ENCODE measurements around the gene TRANK1.
"Not testable (repeated sequence)": the region's sequence is repeated elsewhere in the genome, so short reads cannot be mapped to it uniquely, and the experiment has no call there.

TRANK1 gene

GRCh38 chr3:36892457-36893136 is 52.3 kb downstream of the TRANK1 start:
- DNase-seq (ENCODE audit: low spot score in 2 of 2) (no peak), ATAC-seq (replicated peaks; ENCODE audit: extremely low read depth, poor library complexity, severe bottlenecking) (no peak)
- Mint-ChIP-seq H3K27me3 (no peaks in the 10 kb centered on the region), H3K4me3 (no peak overlapping the region), H3K4me1 (peaks cover 65% of the 10 kb centered on the region), H3K36me3 (ENCODE audit: insufficient read depth) (peaks cover 69% of the 10 kb centered on the region), H3K27ac (ENCODE audit: low read depth) (peak overlapping the region; percentile 90), H3K9me3 (no peaks in the 10 kb centered on the region)

- DNase-seq (ENCODE audit: low spot score in 2 of 2) (no peak), ATAC-seq (replicated peaks; ENCODE audit: extremely low read depth, poor library complexity, severe bottlenecking) (no peak)
- H3K27me3 Mint-ChIP-seq = no peaks in the 10 kb centered on the region
- H3K36me3 Mint-ChIP-seq (ENCODE audit: insufficient read depth) = peaks cover 69% of the 10 kb centered on the region
- peaks cover 59% of the 10 kb centered on the region for H3K4me1 Mint-ChIP-seq
- H3K9me3 Mint-ChIP-seq = no peaks in the 10 kb centered on the region
- no peak overlapping the region for H3K4me3 Mint-ChIP-seq
- peak overlapping the region; percentile 90 for H3K27ac Mint-ChIP-seq (ENCODE audit: low read depth)
Measured at GRCh38 chr3:36891701-36892160, 53.1 kb downstream of the TRANK1 start.

GRCh38 chr3:36891097-36891496 is 53.8 kb downstream of the TRANK1 start:
- not testable (repeated sequence) for DNase-seq (ENCODE audit: low spot score in 2 of 2); H3K27me3 Mint-ChIP-seq; ATAC-seq (replicated peaks; ENCODE audit: extremely low read depth, poor library complexity, severe bottlenecking); H3K4me3 Mint-ChIP-seq; H3K9me3 Mint-ChIP-seq; H3K27ac Mint-ChIP-seq (ENCODE audit: low read depth)
- H3K36me3 Mint-ChIP-seq (ENCODE audit: insufficient read depth) = peaks cover 72% of the 10 kb centered on the region
- H3K4me1 Mint-ChIP-seq = peaks cover 53% of the 10 kb centered on the region

GRCh38 chr3:36890261-36890660 is 54.6 kb downstream of the TRANK1 start:
- Mint-ChIP-seq H3K9me3 (no peaks in the 10 kb centered on the region), H3K4me1 (peaks cover 46% of the 10 kb centered on the region), H3K4me3 (no peak overlapping the region), H3K27ac (ENCODE audit: low read depth) (peak overlapping the region; percentile 67), H3K36me3 (ENCODE audit: insufficient read depth) (peaks cover 67% of the 10 kb centered on the region), H3K27me3 (no peaks in the 10 kb centered on the region)
- no peak for DNase-seq (ENCODE audit: low spot score in 2 of 2)
- ATAC-seq (replicated peaks; ENCODE audit: extremely low read depth, poor library complexity, severe bottlenecking) = no peak

- peaks cover 49% of the 10 kb centered on the region for H3K4me1 Mint-ChIP-seq
- DNase-seq (ENCODE audit: low spot score in 2 of 2) (no peak), ATAC-seq (replicated peaks; ENCODE audit: extremely low read depth, poor library complexity, severe bottlenecking) (no peak)
- no peaks in the 10 kb centered on the region for H3K27me3 Mint-ChIP-seq
- H3K4me3 Mint-ChIP-seq = no peak overlapping the region
- H3K36me3 Mint-ChIP-seq (ENCODE audit: insufficient read depth) = peaks cover 33% of the 10 kb centered on the region
- no peaks in the 10 kb centered on the region for H3K9me3 Mint-ChIP-seq
- no peak overlapping the region for H3K27ac Mint-ChIP-seq (ENCODE audit: low read depth)
Measured at GRCh38 chr3:36881735-36882134, 63.1 kb downstream of the TRANK1 start.

GRCh38 chr3:36879842-36880241 is 65.0 kb downstream of the TRANK1 start:
- DNase-seq (ENCODE audit: low spot score in 2 of 2); H3K4me3 Mint-ChIP-seq; H3K27me3 Mint-ChIP-seq; H3K9me3 Mint-ChIP-seq; H3K27ac Mint-ChIP-seq (ENCODE audit: low read depth); ATAC-seq (replicated peaks; ENCODE audit: extremely low read depth, poor library complexity, severe bottlenecking): not testable (repeated sequence)
- peaks cover 66% of the 10 kb centered on the region for H3K4me1 Mint-ChIP-seq
- peaks cover 33% of the 10 kb centered on the region for H3K36me3 Mint-ChIP-seq (ENCODE audit: insufficient read depth)

GRCh38 chr3:36877930-36878685 is 66.7 kb downstream of the TRANK1 start:
- no peaks in the 10 kb centered on the region for H3K9me3 Mint-ChIP-seq
- H3K27me3 Mint-ChIP-seq = no peaks in the 10 kb centered on the region
- ATAC-seq (replicated peaks; ENCODE audit: extremely low read depth, poor library complexity, severe bottlenecking) (no peak), DNase-seq (ENCODE audit: low spot score in 2 of 2) (no peak)
- H3K4me1 Mint-ChIP-seq = peaks cover 66% of the 10 kb centered on the region
- H3K36me3 Mint-ChIP-seq (ENCODE audit: insufficient read depth) = peaks cover 25% of the 10 kb centered on the region
- H3K4me3 Mint-ChIP-seq = no peak overlapping the region
- peak overlapping the region; percentile 93 for H3K27ac Mint-ChIP-seq (ENCODE audit: low read depth)

GRCh38 chr3:36876181-36876936 is 68.5 kb downstream of the TRANK1 start:
- DNase-seq (ENCODE audit: low spot score in 2 of 2) (peak in 1 of 2 donors; percentile 42), ATAC-seq (replicated peaks; ENCODE audit: extremely low read depth, poor library complexity, severe bottlenecking) (peak; percentile 92)
- peak overlapping the region; percentile 93 for H3K27ac Mint-ChIP-seq (ENCODE audit: low read depth)
- peaks cover 30% of the 10 kb centered on the region for H3K36me3 Mint-ChIP-seq (ENCODE audit: insufficient read depth)
- H3K9me3 Mint-ChIP-seq = no peaks in the 10 kb centered on the region
- H3K4me1 Mint-ChIP-seq = peaks cover 65% of the 10 kb centered on the region
- peak overlapping the region; percentile 70 for H3K4me3 Mint-ChIP-seq
- no peaks in the 10 kb centered on the region for H3K27me3 Mint-ChIP-seq

- Mint-ChIP-seq H3K9me3 (no peaks in the 10 kb centered on the region), H3K4me3 (no peak overlapping the region), H3K4me1 (peaks cover 63% of the 10 kb centered on the region), H3K27ac (ENCODE audit: low read depth) (peak overlapping the region; percentile 93), H3K36me3 (ENCODE audit: insufficient read depth) (peaks cover 28% of the 10 kb centered on the region), H3K27me3 (no peaks in the 10 kb centered on the region)
- DNase-seq (ENCODE audit: low spot score in 2 of 2) (no peak), ATAC-seq (replicated peaks; ENCODE audit: extremely low read depth, poor library complexity, severe bottlenecking) (no peak)
Measured at GRCh38 chr3:36875397-36875796, 69.5 kb downstream of the TRANK1 start.

GRCh38 chr3:36874424-36874823 is 70.4 kb downstream of the TRANK1 start:
- peaks cover 34% of the 10 kb centered on the region for H3K36me3 Mint-ChIP-seq (ENCODE audit: insufficient read depth)
- no peak for DNase-seq (ENCODE audit: low spot score in 2 of 2)
- no peak overlapping the region for H3K4me3 Mint-ChIP-seq
- ATAC-seq (replicated peaks; ENCODE audit: extremely low read depth, poor library complexity, severe bottlenecking) = no peak
- no peaks in the 10 kb centered on the region for H3K27me3 Mint-ChIP-seq
- H3K9me3 Mint-ChIP-seq = no peaks in the 10 kb centered on the region
- H3K27ac Mint-ChIP-seq (ENCODE audit: low read depth) = peak overlapping the region; percentile 93
- H3K4me1 Mint-ChIP-seq = peaks cover 63% of the 10 kb centered on the region

- H3K27me3 Mint-ChIP-seq = no peaks in the 10 kb centered on the region
- H3K4me3 Mint-ChIP-seq = no peak overlapping the region
- ATAC-seq (replicated peaks; ENCODE audit: extremely low read depth, poor library complexity, severe bottlenecking) (no peak), DNase-seq (ENCODE audit: low spot score in 2 of 2) (no peak)
- no peaks in the 10 kb centered on the region for H3K9me3 Mint-ChIP-seq
- H3K36me3 Mint-ChIP-seq (ENCODE audit: insufficient read depth) = peaks cover 39% of the 10 kb centered on the region
- peak overlapping the region; percentile 83 for H3K27ac Mint-ChIP-seq (ENCODE audit: low read depth)
- peaks cover 58% of the 10 kb centered on the region for H3K4me1 Mint-ChIP-seq
Measured at GRCh38 chr3:36871379-36872126, 73.3 kb downstream of the TRANK1 start.
